Gastrocnemius medialis (tissue), 4 donors: ENCODE measurements around the gene ZIC5.

Experiments
- CTCF ChIP-seq, 5 experiments: fragments of 450-650 bp in 3 of 5; fragments of 200-600 bp in 2 of 5; sonication (generic) in 2 of 5; IDR thresholded peaks in 4 of 5; conservative IDR thresholded peaks in 1 of 5; 1 replicate in 4 of 5; 2 replicates in 1 of 5; pipeline ENCODE4 v1.5.1; 2016 to 2019; ENCODE audit warnings: antibody characterized with exemption in 5 of 5, mild to moderate bottlenecking in 3 of 5, moderate library complexity in 3 of 5
- POLR2A ChIP-seq, 2 donors: fragments of 450-650 bp; IDR thresholded peaks; one replicate each; pipeline ENCODE4 v1.6.1; 2017; ENCODE audit warnings: antibody characterized with exemption in 2 of 2, mild to moderate bottlenecking in 2 of 2, moderate library complexity in 2 of 2

- TF ChIP-seq CTCF (IDR thresholded peaks at IDR 0.05 in 4 of 5, conservative IDR thresholded peaks at IDR 0.05 in 1 of 5) (no peak), POLR2A (IDR thresholded peaks at IDR 0.05) (no peak)
Observed at GRCh38 chr13:99990126-99990977, 18.8 kb upstream of the ZIC5 start.
